Measurements from ENCODE around the gene GLRA3. TPM values are rescaled to one million over a fixed set of nuclear protein-coding genes. Genes with fewer than 3 reads are reported as not detected.
"Not testable (repeated sequence)": the region's sequence is repeated elsewhere in the genome, so short reads cannot be mapped to it uniquely, and the experiment has no call there.

Gene GLRA3
- total and polyA plus RNA-seq, 2 donors (not counting 3 experiments of a cell fraction or from before 2014, with no cell fraction given): not detected

GRCh38 chr4:174873931-174874330, 44.9 kb upstream of the GLRA3 start:
- Histone ChIP-seq H3K36me3 (ENCODE audit: control insufficient read depth in 2 of 2, extremely low read depth in 1 of 2, insufficient read depth in 2 of 2, low read length in 2 of 2) (no peaks in the 10 kb centered on the region), H2AFZ (ENCODE audit: low read depth, low read length) (no peak overlapping the region), H4K20me1 (replicated peaks; ENCODE audit: control insufficient read depth, extremely low read depth, insufficient read depth, low read length) (no peaks in the 10 kb centered on the region), H3K4me3 (replicated peaks in 1 of 3; ENCODE audit: insufficient read depth in 1 of 3, low read depth in 1 of 3, low read length in 3 of 3) (no peak overlapping the region), H3K4me2 (ENCODE audit: insufficient read depth, low read length) (no peak overlapping the region), H3K4me1 (ENCODE audit: control insufficient read depth, extremely low read depth, insufficient read depth, low read length) (no peaks in the 10 kb centered on the region), H3K9me3 (replicated peaks; ENCODE audit: control insufficient read depth, insufficient read depth, low read length) (no peaks in the 10 kb centered on the region), H3K27ac (ENCODE audit: insufficient read depth, low read depth, low read length) (no peak overlapping the region), H3K79me2 (ENCODE audit: control insufficient read depth, insufficient read depth, low read length) (no peaks in the 10 kb centered on the region), H3K9me1 (replicated peaks; ENCODE audit: control insufficient read depth, extremely low read depth, insufficient read depth, low read length) (no peaks in the 10 kb centered on the region), H3K9ac (replicated peaks; ENCODE audit: extremely low read depth, insufficient read depth, low read length) (no peak overlapping the region), H3K27me3 (ENCODE audit: control insufficient read depth in 2 of 2, insufficient read depth in 2 of 2, low read length in 2 of 2) (no peaks in the 10 kb centered on the region)
- DNase-seq (ENCODE audit: low read depth, low spot score) (no peak), FAIRE-seq (no peak)
- BruUV-seq (replicated peaks): no TSS peak
- intact Hi-C loops (cut with micrococcal nuclease) (no loop called here), dilution Hi-C loops (cut with MboI; ENCODE audit: extremely low pct_ligation_motif_present, low sequenced_read_pairs) (no loop called here)
- ChIA-PET POLR2A (no interaction called here), CTCF (no interaction called here)
- TF ChIP-seq MYC (IDR thresholded peaks at IDR 0.05; ENCODE audit: low read depth, low read length): no peak
- TF ChIP-seq CTCF (IDR thresholded peaks at IDR 0.05; ENCODE audit: extremely low read depth in 1 of 2, insufficient read depth in 1 of 2, low read depth in 1 of 2, low read length in 2 of 2): no peak
- no peak for TF ChIP-seq JUN (IDR thresholded peaks at IDR 0.05; ENCODE audit: borderline replicate concordance, insufficient read depth, insufficient read length, low read depth)
- no peak for TF ChIP-seq MAX (IDR thresholded peaks at IDR 0.05; ENCODE audit: insufficient read depth, insufficient read length)
- no peak for TF ChIP-seq GATA2 (IDR thresholded peaks at IDR 0.05; ENCODE audit: insufficient read depth, insufficient read length, low read depth, low read length)
- no peak for TF ChIP-seq POLR2A (IDR thresholded peaks at IDR 0.05; ENCODE audit: low read depth, low read length)

- BruUV-seq (replicated peaks); H2AFZ ChIP-seq (ENCODE audit: low read depth, low read length); H3K9ac ChIP-seq (replicated peaks; ENCODE audit: extremely low read depth, insufficient read depth, low read length); H3K79me2 ChIP-seq (ENCODE audit: control insufficient read depth, insufficient read depth, low read length); dilution Hi-C loops (cut with MboI; ENCODE audit: extremely low pct_ligation_motif_present, low sequenced_read_pairs); H3K9me1 ChIP-seq (replicated peaks; ENCODE audit: control insufficient read depth, extremely low read depth, insufficient read depth, low read length); H3K4me1 ChIP-seq (ENCODE audit: control insufficient read depth, extremely low read depth, insufficient read depth, low read length); H4K20me1 ChIP-seq (replicated peaks; ENCODE audit: control insufficient read depth, extremely low read depth, insufficient read depth, low read length); H3K4me3 ChIP-seq (replicated peaks in 1 of 3; ENCODE audit: insufficient read depth in 1 of 3, low read depth in 1 of 3, low read length in 3 of 3); H3K36me3 ChIP-seq (ENCODE audit: control insufficient read depth in 2 of 2, extremely low read depth in 1 of 2, insufficient read depth in 2 of 2, low read length in 2 of 2); intact Hi-C loops (cut with micrococcal nuclease); FAIRE-seq; H3K4me2 ChIP-seq (ENCODE audit: insufficient read depth, low read length); CTCF ChIA-PET; DNase-seq (ENCODE audit: low read depth, low spot score); H3K27ac ChIP-seq (ENCODE audit: insufficient read depth, low read depth, low read length); H3K9me3 ChIP-seq (replicated peaks; ENCODE audit: control insufficient read depth, insufficient read depth, low read length); H3K27me3 ChIP-seq (ENCODE audit: control insufficient read depth in 2 of 2, insufficient read depth in 2 of 2, low read length in 2 of 2); POLR2A ChIA-PET: not testable (repeated sequence)
Measured at GRCh38 chr4:174873146-174873545, 44.1 kb upstream of the GLRA3 start.
